H9 (cell line): Measurements from ENCODE around the gene CPB2. TPM values are rescaled to one million over a fixed set of nuclear protein-coding genes. Genes with fewer than 3 reads are reported as not detected.

Experiments
- DNase-seq: peaks from one replicate; pipeline ENCODE4 v3.0.0-alpha.2; 2017
- H2AFZ ChIP-seq: one replicate; pipeline ENCODE4 v1.6.1; 2013; ENCODE audit warnings: mild to moderate bottlenecking, low read length, control low read depth, moderate library complexity
- H2AK5ac ChIP-seq: 2 replicates; pipeline ENCODE4 v1.6.1; 2013; ENCODE audit warnings: low read length, control low read depth, mixed read lengths; ENCODE audit not compliant: insufficient read length
- H2BK120ac ChIP-seq: one replicate; pipeline ENCODE4 v1.6.1; 2013; ENCODE audit warnings: low read depth, mild to moderate bottlenecking, low read length, control low read depth, inconsistent platforms; ENCODE audit not compliant: poor library complexity, severe bottlenecking
- H2BK12ac ChIP-seq: 2 replicates; pipeline ENCODE4 v1.6.1; 2013; ENCODE audit warnings: low read length, control low read depth, mixed read lengths, low read depth; ENCODE audit not compliant: insufficient read length
- H2BK15ac ChIP-seq: 2 replicates; pipeline ENCODE4 v1.6.1; 2013; ENCODE audit warnings: low read depth, low read length, control low read depth
- H2BK20ac ChIP-seq: one replicate; pipeline ENCODE4 v1.6.1; 2013; ENCODE audit warnings: low read depth, mild to moderate bottlenecking, low read length, control low read depth, inconsistent platforms; ENCODE audit not compliant: poor library complexity, severe bottlenecking
- H2BK5ac ChIP-seq: 2 replicates; pipeline ENCODE4 v1.6.1; 2013; ENCODE audit warnings: low read length, control low read depth, mixed read lengths; ENCODE audit not compliant: insufficient read length
- H3K14ac ChIP-seq: 2 replicates; pipeline ENCODE4 v1.6.1; 2013; ENCODE audit warnings: low read length, control low read depth; ENCODE audit not compliant: insufficient read depth
- H3K18ac ChIP-seq: 2 replicates; pipeline ENCODE4 v1.6.1; 2013; ENCODE audit warnings: low read depth, mild to moderate bottlenecking, mixed read lengths, low read length, control low read depth; ENCODE audit not compliant: insufficient read length
- H3K23ac ChIP-seq: 2 replicates; pipeline ENCODE4 v1.6.1; 2013; ENCODE audit warnings: low read length, control low read depth, mixed read lengths, low read depth; ENCODE audit not compliant: insufficient read length
- H3K23me2 ChIP-seq: 2 replicates; pipeline ENCODE4 v1.6.1; 2013; ENCODE audit warnings: low read depth, mild to moderate bottlenecking, mixed read lengths, low read length, control low read depth; ENCODE audit not compliant: insufficient read length, poor library complexity, severe bottlenecking
- H3K27ac ChIP-seq: 2 replicates; pipeline ENCODE4 v1.5.1; 2013; ENCODE audit warnings: low read length, control low read depth, mixed read lengths, low read depth; ENCODE audit not compliant: insufficient read length
- H3K27me3 ChIP-seq: 2 replicates; pipeline ENCODE4 v1.6.1; 2013; ENCODE audit warnings: low read length, control low read depth, inconsistent platforms; ENCODE audit not compliant: insufficient read depth
- H3K4ac ChIP-seq: 2 replicates; pipeline ENCODE4 v1.6.1; 2013; ENCODE audit warnings: low read depth, mild to moderate bottlenecking, control low read depth, inconsistent platforms, low read length, moderate library complexity
- H3K4me1 ChIP-seq: 2 replicates; pipeline ENCODE4 v1.6.1; 2013; ENCODE audit warnings: low read length, control low read depth, inconsistent platforms; ENCODE audit not compliant: insufficient read depth
- H3K4me2 ChIP-seq: 2 replicates; pipeline ENCODE4 v1.6.1; 2013; ENCODE audit warnings: low read length, control low read depth, mixed read lengths; ENCODE audit not compliant: insufficient read length, insufficient read depth
- H3K56ac ChIP-seq: 2 replicates; pipeline ENCODE4 v1.6.1; 2013; ENCODE audit warnings: low read depth, mild to moderate bottlenecking, mixed read lengths, low read length, control low read depth; ENCODE audit not compliant: insufficient read length
- H3K79me1 ChIP-seq: 2 replicates; pipeline ENCODE4 v1.6.1; 2013; ENCODE audit warnings: low read depth, mild to moderate bottlenecking, moderate library complexity, low read length, control low read depth, inconsistent platforms; ENCODE audit not compliant: insufficient read depth, poor library complexity, severe bottlenecking
- H3K79me2 ChIP-seq: 2 replicates; pipeline ENCODE4 v1.6.1; 2013; ENCODE audit warnings: low read length, control low read depth, inconsistent platforms; ENCODE audit not compliant: insufficient read depth
- H3K9ac ChIP-seq: 2 replicates; pipeline ENCODE4 v1.6.1; 2013; ENCODE audit warnings: low read length, control low read depth, mixed read lengths; ENCODE audit not compliant: insufficient read length; ENCODE audit errors: extremely low read depth
- H3K9me3 ChIP-seq: one replicate; pipeline ENCODE4 v1.6.1; 2013; ENCODE audit warnings: low read depth, low read length, inconsistent platforms; ENCODE audit not compliant: control insufficient read depth
- H3T11ph ChIP-seq: one replicate; pipeline ENCODE4 v1.6.1; 2013; ENCODE audit warnings: mild to moderate bottlenecking, low read length, control low read depth, inconsistent platforms
- H4K20me1 ChIP-seq: one replicate; pipeline ENCODE4 v1.6.1; 2013; ENCODE audit not compliant: control insufficient read depth, insufficient read length, insufficient read depth
- H4K5ac ChIP-seq: 2 replicates; pipeline ENCODE4 v1.6.1; 2013; ENCODE audit warnings: low read depth, mild to moderate bottlenecking, mixed read lengths, low read length, control low read depth; ENCODE audit not compliant: insufficient read length
- H4K8ac ChIP-seq: replicated peaks from 2 replicates; pipeline ENCODE4 v1.6.1; 2013; ENCODE audit warnings: low read length, control low read depth, mixed read lengths, low read depth; ENCODE audit not compliant: insufficient read length
- H4K91ac ChIP-seq: 2 replicates; pipeline ENCODE4 v1.6.1; 2013; ENCODE audit warnings: low read depth, mild to moderate bottlenecking, moderate library complexity, mixed read lengths, low read length, control low read depth; ENCODE audit not compliant: insufficient read length
- H3K27ac Mint-ChIP-seq, 3 experiments: 2 replicates in 2 of 3; 3 replicates in 1 of 3; pipeline ENCODE4 v1.8.0; 2020 to 2021; ENCODE audit warnings: mixed read lengths in 3 of 3, mild to moderate bottlenecking in 1 of 3, moderate library complexity in 1 of 3
- H3K27me3 Mint-ChIP-seq: 2 replicates; pipeline ENCODE4 v1.8.0; 2021; ENCODE audit warnings: low read depth, mild to moderate bottlenecking, moderate library complexity, mixed read lengths
- H3K36me3 Mint-ChIP-seq, 3 experiments: 2 replicates in 2 of 3; 3 replicates in 1 of 3; pipeline ENCODE4 v1.8.0; 2020 to 2021; ENCODE audit warnings: low read depth in 3 of 3, mixed read lengths in 3 of 3; ENCODE audit not compliant: insufficient read depth in 1 of 3
- H3K4me1 Mint-ChIP-seq, 2 experiments: 2 replicates each; pipeline ENCODE4 v1.8.0; 2020; ENCODE audit warnings: mixed read lengths in 2 of 2
- H3K4me3 Mint-ChIP-seq, 2 experiments: 2 replicates in 1 of 2; 3 replicates in 1 of 2; pipeline ENCODE4 v1.8.0; 2020 to 2021; ENCODE audit warnings: mild to moderate bottlenecking in 2 of 2, mixed read lengths in 2 of 2, moderate library complexity in 1 of 2
- H3K9me3 Mint-ChIP-seq, 2 experiments: 2 replicates in 1 of 2; 3 replicates in 1 of 2; pipeline ENCODE4 v1.8.0; 2020; ENCODE audit warnings: mild to moderate bottlenecking in 2 of 2, mixed read lengths in 2 of 2, moderate library complexity in 1 of 2
- CTCF ChIP-seq: fragments of 200-600 bp; sonication (generic); conservative IDR thresholded peaks from 3 replicates; pipeline ENCODE4 v1.8.0; 2021; ENCODE audit warnings: antibody characterized with exemption, mild to moderate bottlenecking
- total RNA-seq: library from RNA; stranded (reverse); gene quantifications from 2 replicates; pipeline ENCODE4 v1.2.1, GENCODE V29; 2021

The CPB2 gene
- total RNA-seq, 1 experiment from 2014 or later = not detected

GRCh38 chr13:46016216-46016615 lies 88.6 kb downstream of the CPB2 start:
- H4K91ac ChIP-seq = no peak overlapping the region
- Mint-ChIP-seq H3K4me3 (no peak overlapping the region), H3K27me3 (no peaks in the 10 kb centered on the region), H3K9me3 (no peaks in the 10 kb centered on the region), H3K4me1 (no peaks in the 10 kb centered on the region), H3K36me3 (peaks cover 7 to 36% (median 21%) of the 10 kb centered on the region in 3 experiments; a peak in 6 of 7 replicates), H3K27ac (no peak overlapping the region)
- no peak overlapping the region for H3K18ac ChIP-seq
- H3K23me2 ChIP-seq = no peaks in the 10 kb centered on the region
- H2AFZ ChIP-seq = no peak overlapping the region
- H3T11ph ChIP-seq = no peak overlapping the region
- no peak overlapping the region for H3K56ac ChIP-seq
- no peak overlapping the region for H3K23ac ChIP-seq
- H3K79me2 ChIP-seq = no peaks in the 10 kb centered on the region
- no peak overlapping the region for H2AK5ac ChIP-seq
- DNase-seq = no peak
- no peak for TF ChIP-seq CTCF
- no peak overlapping the region for H2BK15ac ChIP-seq
- no peak overlapping the region for H3K4ac ChIP-seq
- H2BK20ac ChIP-seq = no peak overlapping the region
- H3K9me3 ChIP-seq = no peaks in the 10 kb centered on the region
- no peaks in the 10 kb centered on the region for H4K20me1 ChIP-seq
- no peak overlapping the region for H3K9ac ChIP-seq
- H3K79me1 ChIP-seq = no peaks in the 10 kb centered on the region
- no peak overlapping the region for H2BK12ac ChIP-seq
- no peaks in the 10 kb centered on the region for H3K27me3 ChIP-seq
- no peak overlapping the region for H2BK120ac ChIP-seq
- H3K27ac ChIP-seq = no peak overlapping the region
- H3K4me2 ChIP-seq = no peak overlapping the region
- H3K4me1 ChIP-seq = no peaks in the 10 kb centered on the region
- no peak overlapping the region for H4K5ac ChIP-seq
- H3K14ac ChIP-seq = no peak overlapping the region
- H4K8ac ChIP-seq = no peak overlapping the region
- no peak overlapping the region for H2BK5ac ChIP-seq
